Measurements from ENCODE around the gene CNPY4. TPM values are rescaled to one million over a fixed set of nuclear protein-coding genes. Genes with fewer than 3 reads are reported as not detected.

CNPY4 gene
- total and polyA plus RNA-seq, 2 donors = 19.0 to 27.9 TPM

DNA sequence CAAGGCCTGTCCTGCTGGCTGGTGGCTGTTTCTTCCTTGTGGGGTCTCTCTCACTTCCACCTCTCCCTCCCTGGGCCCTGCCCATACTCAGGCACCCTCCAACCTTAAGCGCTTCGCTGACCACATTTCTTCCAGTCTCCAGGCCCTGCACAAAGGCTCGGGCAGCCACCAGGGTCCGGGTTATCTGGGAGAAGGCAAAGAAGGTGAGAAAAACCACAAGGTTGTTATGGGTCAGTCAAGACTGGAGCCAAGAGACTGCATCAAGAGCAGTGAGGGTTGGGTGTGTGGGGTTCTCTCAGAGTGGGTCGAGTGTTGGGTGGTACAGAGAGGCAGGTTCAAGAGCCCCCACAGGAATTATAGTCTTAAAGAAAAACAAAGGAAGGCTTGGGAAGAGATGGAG is 55.1 kb downstream of the CNPY4 start:
- Histone ChIP-seq H3K27me3 (ENCODE audit: control insufficient read depth in 2 of 2, insufficient read depth in 1 of 2, low read length in 1 of 2) (peaks cover 0 to 3% of the 10 kb centered on the region in 2 donors), H3K27ac (ENCODE audit: low read depth in 1 of 2, low read length in 1 of 2) (no peak overlapping the region), H3K9me3 (ENCODE audit: control insufficient read depth in 2 of 2, insufficient read depth in 1 of 2, low read length in 1 of 2) (peaks cover 0 to 22% of the 10 kb centered on the region in 2 donors), H3K4me3 (ENCODE audit: low read length in 2 of 2) (no peak overlapping the region), H3K36me3 (ENCODE audit: control insufficient read depth in 2 of 2, insufficient read depth in 2 of 2, low read length in 1 of 2) (peaks cover 4 to 21% of the 10 kb centered on the region in 2 donors), H3K4me1 (ENCODE audit: control insufficient read depth in 2 of 2, insufficient read depth in 2 of 2, low read length in 2 of 2) (peaks cover 24 to 68% of the 10 kb centered on the region in 2 donors)
- no peak for DNase-seq (ENCODE audit: low read depth in 6 of 9, low spot score in 9 of 9)
- WGBS = over 99% methylated on average over 5 of the region's 5 CpGs

Other genes with a start within 250 kb of the CNPY4 start
- gene OR2AE1, start 242.6 kb upstream of the CNPY4 start, total RNA-seq = not detected
- 0.07 TPM for gene OR2AE1, start 242.6 kb upstream of the CNPY4 start, polyA plus RNA-seq
- 21.6 TPM for gene TRIM4, start 200.1 kb upstream of the CNPY4 start, total RNA-seq
- gene TRIM4, start 200.1 kb upstream of the CNPY4 start, polyA plus RNA-seq = 22.6 TPM
- gene GJC3, start 190.0 kb upstream of the CNPY4 start, total RNA-seq = 0.14 TPM
- 0.11 TPM for gene GJC3, start 190.0 kb upstream of the CNPY4 start, polyA plus RNA-seq
- gene AZGP1, start 143.6 kb upstream of the CNPY4 start, total RNA-seq = 0.76 TPM
- gene AZGP1, start 143.6 kb upstream of the CNPY4 start, polyA plus RNA-seq = 4.7 TPM
- 61.4 TPM for gene ZKSCAN1, start 104.0 kb upstream of the CNPY4 start, total RNA-seq
- gene ZKSCAN1, start 104.0 kb upstream of the CNPY4 start, polyA plus RNA-seq = 17.8 TPM
- 10.8 TPM for gene ZSCAN21, start 69.9 kb upstream of the CNPY4 start, total RNA-seq
- gene ZSCAN21, start 69.9 kb upstream of the CNPY4 start, polyA plus RNA-seq = 8.3 TPM
- 25.9 TPM for gene ZNF3, start 37.9 kb upstream of the CNPY4 start, total RNA-seq
- gene ZNF3, start 37.9 kb upstream of the CNPY4 start, polyA plus RNA-seq = 20.1 TPM
- gene COPS6, start 30.7 kb upstream of the CNPY4 start, total RNA-seq = 49.1 TPM
- gene COPS6, start 30.7 kb upstream of the CNPY4 start, polyA plus RNA-seq = 81.1 TPM
- 231 TPM for gene MCM7, start 18.2 kb upstream of the CNPY4 start, total RNA-seq
- gene MCM7, start 18.2 kb upstream of the CNPY4 start, polyA plus RNA-seq = 111 TPM
- 12.7 TPM for gene AP4M1, start 18.0 kb upstream of the CNPY4 start, total RNA-seq
- gene AP4M1, start 18.0 kb upstream of the CNPY4 start, polyA plus RNA-seq = 14.2 TPM
- 10.2 TPM for gene TAF6, start 276 bp upstream of the CNPY4 start, total RNA-seq
- 25.7 TPM for gene TAF6, start 276 bp upstream of the CNPY4 start, polyA plus RNA-seq
- gene MBLAC1, start 7.3 kb downstream of the CNPY4 start, total RNA-seq = 3.1 TPM
- 2.0 TPM for gene MBLAC1, start 7.3 kb downstream of the CNPY4 start, polyA plus RNA-seq
- gene LAMTOR4, start 29.3 kb downstream of the CNPY4 start, total RNA-seq = 142 TPM
- gene LAMTOR4, start 29.3 kb downstream of the CNPY4 start, polyA plus RNA-seq = 448 TPM
- 19.8 TPM for gene TRAPPC14, start 39.1 kb downstream of the CNPY4 start, total RNA-seq
- 46.9 TPM for gene TRAPPC14, start 39.1 kb downstream of the CNPY4 start, polyA plus RNA-seq
- gene GAL3ST4, start 49.0 kb downstream of the CNPY4 start, total RNA-seq = 11.9 TPM
- gene GAL3ST4, start 49.0 kb downstream of the CNPY4 start, polyA plus RNA-seq = 12.8 TPM
- gene GPC2, start 57.7 kb downstream of the CNPY4 start, total RNA-seq = 11.2 TPM
- 8.5 TPM for gene GPC2, start 57.7 kb downstream of the CNPY4 start, polyA plus RNA-seq
- 59.1 TPM for gene STAG3, start 58.3 kb downstream of the CNPY4 start, total RNA-seq
- 36.0 TPM for gene STAG3, start 58.3 kb downstream of the CNPY4 start, polyA plus RNA-seq
- 52.3 TPM for gene PVRIG, start 100.3 kb downstream of the CNPY4 start, total RNA-seq
- 30.7 TPM for gene PVRIG, start 100.3 kb downstream of the CNPY4 start, polyA plus RNA-seq
- not detected for gene SPDYE3, start 188.1 kb downstream of the CNPY4 start, total RNA-seq
- gene SPDYE3, start 188.1 kb downstream of the CNPY4 start, polyA plus RNA-seq = 0.27 TPM
- 19.5 TPM for gene PILRB, start 238.5 kb downstream of the CNPY4 start, total RNA-seq
- 128 TPM for gene PILRB, start 238.5 kb downstream of the CNPY4 start, polyA plus RNA-seq